HG03135 (cell line): ENCODE data around the gene SPINK5.

Source experiments
- ATAC-seq: cut with Tn5 transposase; IDR thresholded peaks from one replicate; pipeline ENCODE4 v1.9.1; 2021; ENCODE audit warnings: mild to moderate bottlenecking, moderate library complexity; ENCODE audit not compliant: unreplicated experiment

The SPINK5 gene

DNA sequence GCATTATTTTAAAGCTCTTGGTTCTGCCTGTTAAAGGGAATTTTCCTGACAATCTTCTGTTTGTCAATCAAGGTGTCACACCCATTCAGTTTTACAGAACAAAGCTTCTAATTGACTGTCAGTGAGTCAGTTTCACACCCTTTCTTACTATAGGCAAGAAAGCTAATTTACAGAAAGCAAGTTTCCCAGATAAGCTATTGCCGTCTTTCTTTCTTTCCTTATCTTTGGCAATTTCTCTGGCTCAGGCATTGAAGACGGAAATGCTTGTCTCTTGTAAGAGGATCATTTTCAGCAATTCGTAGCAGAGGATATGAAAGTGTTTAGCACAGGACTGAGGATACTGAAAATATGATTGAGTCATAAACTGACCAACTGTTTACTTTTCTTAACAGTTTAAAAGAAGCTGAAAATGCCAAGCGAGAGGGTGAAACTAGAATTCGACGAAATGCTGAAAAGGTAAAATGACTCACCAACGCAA is 27.0 kb downstream of the SPINK5 start:
- ATAC-seq = no peak

DNA sequence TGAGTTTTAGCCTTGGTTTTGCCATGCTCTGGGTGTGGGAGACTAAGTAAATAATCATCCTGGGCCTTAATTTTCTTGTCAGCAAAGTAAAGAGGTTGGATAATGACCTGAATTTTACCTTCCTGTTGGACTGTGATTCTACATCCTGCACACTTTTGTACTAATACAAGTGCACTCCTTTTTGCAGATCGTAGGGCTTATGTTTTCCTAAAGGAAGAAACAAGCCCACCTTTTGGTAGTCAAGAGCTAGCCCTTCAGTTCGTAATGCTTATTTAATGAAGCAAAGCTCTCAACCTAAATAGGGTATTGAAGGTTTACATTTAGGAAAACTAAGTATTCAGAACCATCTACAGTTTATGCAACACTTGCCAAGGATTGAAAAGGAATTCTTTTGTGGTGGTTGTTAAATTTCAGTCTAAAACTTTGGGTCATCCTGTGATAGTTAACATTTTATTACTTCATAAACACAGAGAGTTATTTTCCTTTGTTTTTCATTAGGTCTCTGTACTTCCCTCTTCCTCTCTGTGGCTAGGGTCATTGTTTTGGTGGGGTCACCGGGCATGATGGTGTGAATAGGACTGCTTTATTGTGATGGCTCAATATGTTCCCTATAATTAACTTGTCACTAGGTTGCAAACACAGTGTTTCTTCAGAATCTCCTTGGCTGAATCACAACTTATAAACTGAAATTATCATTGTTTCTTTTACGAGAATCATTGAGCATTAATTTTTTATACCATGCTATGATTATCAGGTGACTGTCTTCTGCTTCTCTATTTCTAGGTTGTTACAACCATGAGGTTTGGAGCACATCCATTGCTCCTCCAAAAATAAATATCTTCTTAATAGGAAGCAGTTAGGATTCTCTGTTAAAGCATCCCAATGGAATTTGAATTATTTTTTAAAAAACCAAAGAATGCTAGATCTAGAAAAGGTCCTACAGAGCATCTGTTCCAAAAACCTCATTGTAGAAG is 28.5 kb downstream of the SPINK5 start:
- ATAC-seq = no peak

DNA sequence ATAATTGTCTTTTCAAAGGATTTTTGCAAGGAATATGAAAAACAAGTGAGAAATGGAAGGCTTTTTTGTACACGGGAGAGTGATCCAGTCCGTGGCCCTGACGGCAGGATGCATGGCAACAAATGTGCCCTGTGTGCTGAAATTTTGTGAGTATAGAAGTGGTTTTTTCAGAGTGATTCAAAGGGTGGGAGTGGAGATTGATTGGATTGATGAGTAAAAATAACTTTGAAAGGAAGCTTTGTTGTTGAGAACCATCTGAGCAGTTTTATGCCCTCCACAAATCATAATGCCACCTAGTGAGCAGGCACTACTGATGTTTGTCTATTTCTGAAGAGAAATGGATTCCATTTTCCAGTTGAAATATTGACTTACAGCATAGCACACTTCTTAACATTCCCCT is 30.6 kb downstream of the SPINK5 start:
- no peak for ATAC-seq

DNA sequence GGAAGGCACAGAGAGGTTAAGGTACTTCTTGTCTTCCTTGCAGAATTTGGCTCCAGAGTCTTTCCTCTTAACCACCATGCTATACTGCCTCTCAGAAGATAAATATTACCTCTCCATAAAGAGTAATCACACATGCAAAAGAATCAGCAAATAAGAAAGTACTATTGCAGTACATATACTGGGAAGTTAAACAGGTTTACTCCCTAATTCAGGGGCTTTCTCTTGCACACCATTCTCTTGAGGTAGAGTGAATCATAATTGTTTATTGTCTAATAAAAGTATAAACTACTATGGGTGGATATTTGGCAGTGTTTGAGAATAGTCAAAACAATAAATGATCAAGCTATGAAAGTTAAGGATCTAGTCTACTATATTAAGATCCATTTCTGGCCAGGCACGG is 40.4 kb downstream of the SPINK5 start:
- ATAC-seq = no peak

DNA sequence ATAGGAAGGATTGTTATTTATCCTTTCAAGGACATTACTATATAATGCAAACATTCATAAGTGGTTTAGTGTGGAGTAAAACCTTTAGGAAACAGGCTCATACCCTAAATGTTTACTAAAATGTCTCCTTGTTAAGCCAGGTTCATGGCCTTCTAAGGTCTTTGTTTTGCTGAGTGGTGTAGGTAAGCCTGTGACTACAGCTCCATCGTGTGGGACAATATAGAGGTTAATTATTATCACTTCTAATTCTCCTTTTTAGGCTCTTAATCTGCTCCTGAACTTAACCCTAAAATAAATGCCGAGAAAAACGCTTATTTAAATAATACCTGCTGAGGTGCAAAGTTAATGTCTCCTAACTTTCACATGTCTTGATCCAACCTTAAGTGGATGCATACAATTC is 43.8 kb downstream of the SPINK5 start:
- no peak for ATAC-seq

DNA sequence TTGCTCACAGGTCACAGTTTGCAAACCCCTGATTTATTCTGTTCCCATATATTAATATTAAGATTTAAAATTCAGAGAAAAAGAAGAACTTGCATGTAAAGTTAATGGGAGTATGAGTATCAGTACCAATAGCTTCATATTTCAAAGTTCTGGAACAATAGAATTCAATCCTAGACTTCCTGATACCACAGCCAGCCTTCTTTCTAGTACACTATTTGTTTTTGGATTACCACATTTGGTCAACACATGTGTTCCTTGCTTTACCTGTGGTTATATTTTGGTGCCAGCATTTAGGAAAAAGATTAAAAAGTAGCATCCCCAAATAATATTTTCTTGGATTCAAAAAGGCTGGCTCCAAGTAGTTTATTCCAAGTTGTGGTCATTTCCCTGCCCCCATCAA is 49.5 kb downstream of the SPINK5 start:
- no peak for ATAC-seq

DNA sequence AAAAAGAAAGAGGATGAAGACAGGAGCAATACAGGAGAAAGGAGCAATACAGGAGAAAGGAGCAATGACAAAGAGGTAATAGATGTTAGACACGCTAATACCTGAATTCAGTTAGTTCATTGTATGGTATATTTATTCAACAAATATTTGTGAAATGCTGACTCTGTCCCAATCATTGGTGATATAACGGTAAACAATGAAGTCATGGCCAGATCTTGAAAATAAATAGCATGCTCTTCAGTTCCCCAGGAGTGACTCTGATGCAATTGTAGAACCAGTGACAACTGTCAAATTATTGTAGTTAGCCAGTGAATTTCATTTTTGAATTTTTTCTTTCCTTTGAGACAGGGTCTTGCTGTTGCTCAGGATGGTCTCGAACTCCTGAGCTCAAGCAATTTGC is 56.5 kb downstream of the SPINK5 start:
- ATAC-seq = no peak

DNA sequence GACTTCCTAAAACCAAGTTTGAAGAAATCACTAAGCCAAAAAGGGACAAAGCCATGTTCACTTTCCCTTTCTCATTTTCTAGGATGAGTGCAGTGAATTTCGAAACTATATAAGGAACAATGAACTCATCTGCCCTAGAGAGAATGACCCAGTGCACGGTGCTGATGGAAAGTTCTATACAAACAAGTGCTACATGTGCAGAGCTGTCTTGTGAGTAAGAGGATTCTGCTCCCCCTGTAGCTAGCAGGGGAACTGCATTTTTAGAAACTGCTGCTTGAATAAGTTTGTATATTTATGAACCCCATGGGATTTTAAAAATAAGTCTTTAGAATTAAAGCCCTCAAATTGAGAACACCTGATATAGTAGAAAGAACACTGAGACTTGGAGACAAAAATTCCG is 61.9 kb downstream of the SPINK5 start:
- no peak for ATAC-seq

DNA sequence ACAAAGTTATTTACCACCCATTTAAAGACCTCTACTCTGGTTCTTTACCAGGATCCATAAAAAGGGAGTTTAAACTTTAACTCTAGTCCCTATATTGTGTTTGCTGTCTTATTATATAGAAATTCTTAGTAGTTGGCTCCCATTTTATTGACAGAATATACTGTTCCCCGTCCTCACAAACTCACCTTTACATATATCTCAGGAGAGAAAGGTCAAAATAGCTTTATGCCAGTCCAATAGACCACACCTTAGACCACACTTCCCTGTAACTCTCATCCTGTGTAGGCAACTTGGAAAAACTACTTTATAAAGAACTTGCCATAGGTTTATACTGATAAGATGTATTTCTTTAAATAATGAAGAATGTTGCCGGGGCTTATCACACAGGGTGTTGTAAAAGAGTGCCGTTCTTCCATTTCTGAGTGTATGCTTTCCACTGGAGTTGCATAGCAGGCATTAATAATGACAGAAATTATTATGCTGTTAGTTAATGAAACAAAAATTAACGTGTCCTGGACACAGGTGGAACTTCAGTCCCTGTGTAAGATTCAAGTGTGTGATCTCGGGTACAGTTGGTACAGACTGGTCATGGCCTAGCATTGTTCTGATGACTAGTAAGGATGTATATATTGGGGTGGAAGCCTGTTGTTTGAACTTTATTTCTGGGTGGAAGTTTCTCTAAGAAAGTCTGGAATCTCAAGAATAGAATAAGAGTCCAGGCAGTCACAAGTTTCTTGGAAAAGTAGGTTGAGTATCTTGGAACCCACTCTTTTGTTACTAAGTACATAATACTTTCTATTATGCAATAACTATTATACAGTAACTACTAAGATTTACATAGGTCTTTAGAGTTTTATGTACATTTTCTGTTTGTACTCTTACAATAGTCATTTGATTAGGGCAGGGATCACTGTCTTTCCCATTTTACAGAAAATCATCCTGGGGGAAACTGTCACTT is 71.6 kb downstream of the SPINK5 start:
- ATAC-seq = no peak

DNA sequence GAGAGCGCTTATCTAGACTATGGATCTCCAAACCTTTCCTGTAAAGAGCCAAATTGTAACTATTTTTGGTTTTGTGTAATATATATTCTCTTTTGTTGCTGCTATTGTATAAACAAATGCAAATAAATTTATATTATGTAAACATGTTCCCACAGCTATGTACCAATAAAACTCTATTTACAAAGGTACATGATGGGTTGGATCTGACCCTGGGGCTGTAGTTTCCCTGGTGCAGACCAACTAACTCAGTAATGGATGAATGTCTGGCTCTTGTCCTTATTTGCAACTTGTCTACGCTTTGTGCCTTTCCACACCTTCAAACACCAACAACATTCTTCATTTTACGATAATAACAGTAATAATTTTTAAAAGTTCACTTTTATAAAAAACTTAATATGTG is 77.1 kb downstream of the SPINK5 start:
- ATAC-seq = no peak

DNA sequence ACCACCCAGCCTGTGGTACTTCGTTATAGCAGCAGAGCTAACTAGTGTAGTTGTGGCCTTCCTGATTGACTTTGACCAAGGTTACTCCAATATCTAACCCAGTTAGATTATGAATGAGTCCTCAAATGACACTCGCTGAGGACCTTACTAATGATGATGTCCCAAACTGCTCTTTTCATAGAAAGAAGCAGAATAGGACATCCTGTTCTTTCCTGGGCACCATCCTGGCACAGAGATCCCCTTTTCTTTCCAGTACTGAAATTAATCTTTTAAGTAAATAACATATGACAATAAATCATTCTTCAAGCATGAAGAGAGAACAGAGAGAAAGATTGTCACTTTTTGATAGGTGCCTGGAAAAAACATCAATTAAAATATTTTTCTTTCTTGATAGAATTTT is 77.9 kb downstream of the SPINK5 start:
- ATAC-seq = no peak

DNA sequence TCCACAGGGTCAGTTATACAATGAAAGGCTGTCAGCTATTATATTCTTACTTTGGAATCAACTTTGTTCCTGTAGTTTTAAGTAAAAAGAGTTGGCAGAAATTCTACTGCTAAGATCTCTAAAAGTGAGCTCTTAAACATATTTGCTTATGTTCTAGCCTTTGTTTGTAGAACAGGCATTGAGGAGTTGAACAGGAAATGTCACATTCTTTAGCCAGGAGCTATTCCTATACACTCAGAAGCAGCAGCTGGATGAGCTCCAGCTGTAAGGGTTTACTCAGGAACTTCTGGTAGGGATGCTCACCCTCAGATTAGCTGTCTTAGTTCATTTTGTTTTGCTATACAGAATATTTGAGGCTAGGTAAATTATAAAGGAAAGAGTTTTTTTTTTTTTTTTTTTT is 82.1 kb downstream of the SPINK5 start:
- no peak for ATAC-seq

DNA sequence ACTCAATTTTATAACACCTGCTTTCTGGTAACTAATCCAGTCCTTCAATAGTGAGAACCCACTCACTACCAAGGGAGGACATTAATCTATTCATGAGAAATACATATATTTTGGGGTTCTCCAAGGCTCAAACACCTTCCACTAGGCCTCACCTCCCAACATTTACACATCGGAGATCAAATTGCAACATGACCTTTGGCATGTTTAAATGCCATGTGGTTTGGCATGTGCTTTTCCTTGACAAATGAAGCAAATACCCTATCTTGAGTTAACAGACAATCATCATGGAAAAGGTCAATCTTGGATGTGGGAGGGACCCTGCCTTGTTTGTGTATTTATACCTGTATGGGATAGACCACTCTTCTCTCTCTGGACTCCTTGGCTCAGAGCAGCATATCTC is 82.7 kb downstream of the SPINK5 start:
- ATAC-seq = no peak

DNA sequence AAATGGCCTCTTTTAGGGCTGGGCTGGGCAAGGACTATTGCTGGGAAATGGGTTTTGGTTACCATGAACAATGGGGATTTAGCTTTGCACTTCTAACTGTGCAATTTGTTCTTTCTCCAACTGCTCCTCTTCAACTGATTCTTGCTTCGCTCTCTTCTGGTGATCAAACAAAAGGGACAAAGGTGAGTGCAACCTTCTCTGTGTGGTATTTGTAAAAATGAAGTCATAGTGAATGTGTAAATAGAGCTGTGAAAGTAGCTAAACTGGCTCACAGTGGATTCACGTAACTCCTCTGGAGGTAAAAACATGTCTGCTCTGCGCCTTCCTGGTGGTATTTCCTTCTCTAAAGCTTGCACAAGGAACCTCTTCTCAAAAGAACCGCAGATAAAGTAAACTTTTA is 83.6 kb downstream of the SPINK5 start:
- ATAC-seq = no peak

DNA sequence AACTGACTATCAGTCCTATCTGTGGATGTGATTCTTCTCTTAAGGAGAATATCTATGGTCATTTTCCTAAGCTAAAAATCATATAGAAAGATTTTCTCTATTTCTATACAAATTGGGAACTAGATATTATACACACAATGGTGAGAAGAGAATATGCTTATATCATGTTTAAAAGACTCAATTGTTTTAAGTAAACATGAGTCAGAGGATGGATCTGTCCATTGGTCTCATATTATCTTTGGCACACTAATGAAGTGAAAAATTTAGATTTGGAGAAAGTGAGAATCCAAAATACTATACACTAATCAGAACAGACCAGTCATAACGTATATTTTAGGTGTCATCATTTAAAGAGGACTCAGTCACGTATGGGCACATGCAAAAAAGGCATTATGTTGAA is 88.1 kb downstream of the SPINK5 start:
- no peak for ATAC-seq

DNA sequence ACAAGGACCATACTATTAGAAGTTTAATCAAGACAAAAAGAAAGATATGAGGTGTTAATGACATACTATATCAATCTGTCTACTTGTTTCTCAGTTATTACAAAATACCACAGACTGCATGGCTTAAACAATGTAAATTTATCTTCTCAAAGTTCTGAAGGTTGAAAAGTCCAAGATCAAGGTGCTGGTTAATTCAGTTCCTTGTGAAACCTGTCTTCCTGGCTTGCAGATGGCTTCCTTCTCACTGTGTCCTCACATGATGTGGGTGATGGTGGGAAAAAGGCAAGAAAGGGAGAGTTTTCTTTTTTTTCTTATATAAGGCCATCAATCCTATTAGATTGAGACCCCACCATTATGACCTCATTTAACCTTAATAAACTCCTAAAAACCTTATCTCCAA is 89.0 kb downstream of the SPINK5 start:
- no peak for ATAC-seq

DNA sequence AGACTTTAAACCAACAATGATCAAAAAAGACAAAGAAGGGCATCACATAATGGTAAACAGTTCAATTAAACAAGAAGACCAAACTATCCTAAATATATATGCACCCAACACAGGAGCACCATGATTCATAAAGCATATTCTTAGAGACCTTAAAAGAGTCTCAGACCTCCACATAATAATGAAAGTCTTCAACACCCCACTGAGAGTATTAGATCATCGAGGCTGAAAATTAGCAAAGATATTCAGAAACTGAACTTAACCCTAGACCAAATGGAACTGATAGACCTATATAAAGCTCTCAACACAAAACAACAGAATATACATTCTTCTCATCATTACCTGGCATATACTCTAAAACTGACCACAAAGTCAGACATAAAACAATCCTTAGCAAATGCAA is 92.8 kb downstream of the SPINK5 start:
- no peak for ATAC-seq

DNA sequence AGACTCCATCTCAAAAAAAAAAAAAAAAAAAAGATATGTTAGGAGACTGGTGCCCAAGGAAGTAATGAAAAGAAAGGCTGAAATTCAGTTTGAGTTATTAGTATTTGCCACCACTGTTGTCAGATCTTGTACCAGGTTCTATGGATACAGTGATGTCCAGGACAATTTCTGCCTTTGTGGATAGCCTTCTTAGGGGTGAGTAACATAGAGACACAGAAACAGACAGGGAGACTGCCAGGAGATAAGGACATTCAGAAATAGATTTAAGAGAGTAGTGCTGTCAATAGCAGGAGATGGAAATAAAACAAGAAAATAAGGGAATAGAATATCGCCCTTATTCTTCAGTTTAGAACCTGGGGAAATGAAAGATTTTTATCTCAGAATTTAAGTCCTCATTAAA is 98.3 kb downstream of the SPINK5 start:
- ATAC-seq = no peak

DNA sequence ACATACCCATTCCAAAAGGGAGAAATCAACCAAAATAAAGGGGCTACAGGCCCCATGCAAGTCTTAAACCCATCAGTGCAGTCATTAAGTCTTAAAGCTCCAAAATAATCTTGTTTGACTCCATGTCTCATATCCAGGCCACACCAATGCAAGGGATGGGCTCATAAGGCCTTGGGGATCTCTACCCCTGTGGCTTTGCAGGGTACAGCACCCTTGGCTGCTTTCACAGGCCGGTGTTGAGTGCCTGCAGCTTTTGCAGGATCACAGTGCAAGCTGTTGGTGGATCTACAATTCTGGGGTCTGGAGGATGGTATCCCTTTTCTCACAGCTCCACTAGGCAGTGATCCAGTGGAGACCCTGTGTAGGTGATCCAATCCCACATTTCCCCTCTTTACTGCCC is 99.6 kb downstream of the SPINK5 start:
- no peak for ATAC-seq

DNA sequence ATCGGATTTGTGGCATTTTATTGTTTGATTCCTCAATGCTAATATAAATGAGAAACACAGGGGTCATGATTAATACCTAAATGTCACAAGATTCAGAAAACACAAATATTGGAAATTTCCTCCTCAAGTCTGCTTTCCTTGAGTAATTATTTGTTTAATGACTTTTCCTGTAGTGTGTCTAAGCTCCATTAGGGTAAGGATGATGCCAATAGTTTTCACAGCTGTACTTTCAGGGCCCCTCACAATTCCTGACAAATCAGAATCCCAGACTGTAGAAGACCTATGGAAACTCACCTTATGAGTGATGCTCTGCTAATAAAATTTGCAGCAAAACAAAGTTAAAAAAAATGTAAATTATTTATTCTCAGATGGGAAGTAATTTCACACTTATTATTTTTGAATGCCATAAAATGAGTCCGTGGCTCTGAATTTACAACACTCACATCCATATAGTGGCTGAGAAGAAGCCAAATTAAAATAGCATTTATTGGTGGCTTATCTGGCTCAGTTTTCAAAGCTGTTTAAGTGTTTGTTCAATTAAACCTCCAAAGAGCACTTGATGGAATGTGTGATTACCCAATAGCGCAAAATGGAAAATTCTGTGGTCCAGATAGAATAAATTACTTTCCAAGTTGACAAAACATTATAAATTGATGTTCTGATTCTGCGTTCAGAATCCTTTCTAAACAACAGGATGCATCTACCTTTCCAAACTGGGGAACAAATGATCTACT is 102.9 kb downstream of the SPINK5 start:
- ATAC-seq = no peak

DNA sequence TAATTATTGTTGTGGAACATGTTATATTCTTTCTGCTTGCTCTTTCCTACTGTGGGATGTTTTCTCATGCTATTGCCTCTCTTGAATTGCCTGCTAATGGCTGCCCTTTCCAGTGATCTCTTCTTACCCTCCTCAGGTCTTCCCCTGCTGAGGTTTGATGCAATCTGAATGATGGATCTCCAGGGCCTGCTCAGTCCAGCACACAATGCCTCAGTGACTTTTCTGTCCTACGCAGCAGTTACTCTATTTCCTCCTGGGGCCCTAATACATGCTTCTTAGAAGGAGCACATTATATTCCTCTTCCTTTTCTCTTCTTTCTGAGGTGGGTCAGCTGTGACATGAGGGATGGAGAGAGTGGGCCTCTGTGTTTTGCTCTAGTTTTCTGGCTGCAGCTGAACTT is 104.5 kb downstream of the SPINK5 start, which contains the start of gene SPINK14:
SPINK14 (plus strand) TSS at position 301 of the 400 bp plus-strand sequence. CDS start 1,187 bp downstream, outside the sequence.
- ATAC-seq = no peak
